Astrocyte (in vitro differentiated cells and primary cell): Measurements from ENCODE around the gene PDZD7. TPM values are rescaled to one million over a fixed set of nuclear protein-coding genes. Genes with fewer than 3 reads are reported as not detected.

Experiments
- DNase-seq: peaks from one replicate; pipeline ENCODE4 v3.0.0-alpha.2; 2010; ENCODE audit warnings: low read depth
- FAIRE-seq: peaks from 2 replicates; lab custom pipeline; 2011; peaks lifted over from hg19 to GRCh38; lab: Jason Lieb, UNC
- H2AFZ ChIP-seq: 2 replicates; pipeline ENCODE4 v1.6.0; 2012; ENCODE audit warnings: low read depth, low read length, inconsistent platforms
- H3K27ac ChIP-seq: 2 replicates; pipeline ENCODE4 v1.5.1; 2011; ENCODE audit warnings: low read depth, low read length, inconsistent platforms
- H3K27me3 ChIP-seq: 2 replicates; pipeline ENCODE4 v1.6.0; 2011; ENCODE audit warnings: low read length, inconsistent platforms; ENCODE audit not compliant: insufficient read depth
- H3K36me3 ChIP-seq: 2 replicates; pipeline ENCODE4 v1.5.1; 2011; ENCODE audit warnings: low read length, inconsistent platforms; ENCODE audit not compliant: insufficient read depth
- H3K4me1 ChIP-seq: 2 replicates; pipeline ENCODE4 v1.5.1; 2011; ENCODE audit warnings: low read length, inconsistent platforms; ENCODE audit not compliant: insufficient read depth
- H3K4me2 ChIP-seq: 2 replicates; pipeline ENCODE4 v1.6.0; 2012; ENCODE audit warnings: low read length, inconsistent platforms
- H3K4me3 ChIP-seq: 2 replicates; pipeline ENCODE4 v1.5.1; 2011; ENCODE audit warnings: low read depth, mild to moderate bottlenecking, low read length, inconsistent platforms; ENCODE audit not compliant: insufficient read depth
- H3K79me2 ChIP-seq: 2 replicates; pipeline ENCODE4 v1.6.0; 2012; ENCODE audit warnings: mild to moderate bottlenecking, low read length, inconsistent platforms; ENCODE audit not compliant: insufficient read depth
- H3K9ac ChIP-seq: 2 replicates; pipeline ENCODE4 v1.6.0; 2012; ENCODE audit warnings: mild to moderate bottlenecking, low read length, inconsistent platforms
- H3K9me3 ChIP-seq: 2 replicates; pipeline ENCODE4 v1.5.1; 2012; ENCODE audit warnings: low read depth, mild to moderate bottlenecking, low read length, inconsistent platforms; ENCODE audit not compliant: insufficient read depth
- H4K20me1 ChIP-seq: 2 replicates; pipeline ENCODE4 v1.6.0; 2012; ENCODE audit warnings: low read length, inconsistent platforms; ENCODE audit not compliant: insufficient read depth
- H3K27ac Mint-ChIP-seq: one replicate; pipeline ENCODE4 v1.8.0; 2021; ENCODE audit warnings: mild to moderate bottlenecking, mixed read lengths; ENCODE audit not compliant: unreplicated experiment
- H3K27me3 Mint-ChIP-seq: one replicate; pipeline ENCODE4 v1.8.0; 2021; ENCODE audit warnings: low read depth, mixed read lengths; ENCODE audit not compliant: unreplicated experiment
- H3K36me3 Mint-ChIP-seq: one replicate; pipeline ENCODE4 v1.8.0; 2021; ENCODE audit warnings: low read depth, mixed read lengths; ENCODE audit not compliant: unreplicated experiment
- H3K4me1 Mint-ChIP-seq: one replicate; pipeline ENCODE4 v1.8.0; 2021; ENCODE audit warnings: low read depth, mixed read lengths; ENCODE audit not compliant: unreplicated experiment
- H3K4me3 Mint-ChIP-seq: one replicate; pipeline ENCODE4 v1.8.0; 2021; ENCODE audit warnings: mild to moderate bottlenecking, moderate library complexity, mixed read lengths; ENCODE audit not compliant: unreplicated experiment
- H3K9me3 Mint-ChIP-seq: one replicate; pipeline ENCODE4 v1.8.0; 2021; ENCODE audit warnings: mild to moderate bottlenecking, mixed read lengths; ENCODE audit not compliant: unreplicated experiment
- CTCF ChIP-seq: IDR thresholded peaks from 2 replicates; pipeline ENCODE4 v1.5.1; 2011; ENCODE audit warnings: low read depth, mild to moderate bottlenecking, inconsistent platforms, low read length, moderate library complexity; ENCODE audit not compliant: insufficient read depth
- EZH2 ChIP-seq: IDR thresholded peaks from 2 replicates; pipeline ENCODE4 v1.6.1; 2012; ENCODE audit warnings: mild to moderate bottlenecking, low read length, inconsistent platforms; ENCODE audit not compliant: insufficient read depth
- total RNA-seq: library from RNA; stranded (reverse); gene quantifications from 2 replicates; pipeline ENCODE4 v1.2.1, GENCODE V29; 2021

The PDZD7 gene
- total RNA-seq, 1 donor from 2014 or later = 4.5 TPM

- H3K36me3 Mint-ChIP-seq = no peaks in the 10 kb centered on the region
- TF ChIP-seq EZH2 (no peak), CTCF (no peak)
- no peak overlapping the region for H3K4me3 Mint-ChIP-seq
- H3K9me3 ChIP-seq = no peaks in the 10 kb centered on the region
- H3K9ac ChIP-seq = no peak overlapping the region
- DNase-seq (no peak), FAIRE-seq (no peak)
- H3K36me3 ChIP-seq = no peaks in the 10 kb centered on the region
- peaks cover 52% of the 10 kb centered on the region for H3K27me3 ChIP-seq
- H3K4me2 ChIP-seq = no peak overlapping the region
- H3K27me3 Mint-ChIP-seq = peaks cover 51% of the 10 kb centered on the region
- no peak overlapping the region for H3K27ac Mint-ChIP-seq
- H4K20me1 ChIP-seq = no peaks in the 10 kb centered on the region
- no peaks in the 10 kb centered on the region for H3K4me1 Mint-ChIP-seq
- H3K9me3 Mint-ChIP-seq = no peaks in the 10 kb centered on the region
- H3K4me3 ChIP-seq = no peak overlapping the region
- no peaks in the 10 kb centered on the region for H3K79me2 ChIP-seq
- H3K27ac ChIP-seq = no peak overlapping the region
- no peaks in the 10 kb centered on the region for H3K4me1 ChIP-seq
- H2AFZ ChIP-seq = no peak overlapping the region
Measured at GRCh38 chr10:101072923-101073322, 42.0 kb upstream of the PDZD7 start.

- no peak for FAIRE-seq
- Histone ChIP-seq H3K79me2 (no peaks in the 10 kb centered on the region), H3K27ac (no peak overlapping the region), H3K4me3 (no peak overlapping the region), H4K20me1 (no peaks in the 10 kb centered on the region), H3K9me3 (no peaks in the 10 kb centered on the region), H3K27me3 (peaks cover 52% of the 10 kb centered on the region), H2AFZ (no peak overlapping the region), H3K4me2 (no peak overlapping the region), H3K36me3 (no peaks in the 10 kb centered on the region), H3K4me1 (peaks cover 7% of the 10 kb centered on the region), H3K9ac (no peak overlapping the region)
- Mint-ChIP-seq H3K4me3 (no peak overlapping the region), H3K36me3 (no peaks in the 10 kb centered on the region), H3K9me3 (no peaks in the 10 kb centered on the region), H3K27me3 (peaks cover 54% of the 10 kb centered on the region), H3K27ac (no peak overlapping the region), H3K4me1 (no peaks in the 10 kb centered on the region)
- no peak for TF ChIP-seq EZH2
- TF ChIP-seq CTCF = no peak
- DNase-seq = no peak
Measured at GRCh38 chr10:101071885-101072433, 41.0 kb upstream of the PDZD7 start.

GRCh38 chr10:101071267-101071884, 40.4 kb upstream of the PDZD7 start:
- no peak overlapping the region for H3K27ac Mint-ChIP-seq
- no peaks in the 10 kb centered on the region for H3K4me1 Mint-ChIP-seq
- Histone ChIP-seq H3K27me3 (peaks cover 46% of the 10 kb centered on the region), H3K79me2 (no peaks in the 10 kb centered on the region), H3K9me3 (no peaks in the 10 kb centered on the region), H3K4me1 (peaks cover 11% of the 10 kb centered on the region), H3K27ac (no peak overlapping the region), H3K4me3 (no peak overlapping the region), H4K20me1 (no peaks in the 10 kb centered on the region), H2AFZ (no peak overlapping the region), H3K4me2 (no peak overlapping the region), H3K36me3 (no peaks in the 10 kb centered on the region), H3K9ac (no peak overlapping the region)
- no peak for FAIRE-seq
- no peak for TF ChIP-seq CTCF
- no peak for TF ChIP-seq EZH2
- no peaks in the 10 kb centered on the region for H3K9me3 Mint-ChIP-seq
- H3K36me3 Mint-ChIP-seq = no peaks in the 10 kb centered on the region
- H3K4me3 Mint-ChIP-seq = no peak overlapping the region
- H3K27me3 Mint-ChIP-seq = peaks cover 54% of the 10 kb centered on the region
- DNase-seq = peak; percentile 65
